Measurements from ENCODE around the gene SPHK1.

Gene SPHK1

DNA sequence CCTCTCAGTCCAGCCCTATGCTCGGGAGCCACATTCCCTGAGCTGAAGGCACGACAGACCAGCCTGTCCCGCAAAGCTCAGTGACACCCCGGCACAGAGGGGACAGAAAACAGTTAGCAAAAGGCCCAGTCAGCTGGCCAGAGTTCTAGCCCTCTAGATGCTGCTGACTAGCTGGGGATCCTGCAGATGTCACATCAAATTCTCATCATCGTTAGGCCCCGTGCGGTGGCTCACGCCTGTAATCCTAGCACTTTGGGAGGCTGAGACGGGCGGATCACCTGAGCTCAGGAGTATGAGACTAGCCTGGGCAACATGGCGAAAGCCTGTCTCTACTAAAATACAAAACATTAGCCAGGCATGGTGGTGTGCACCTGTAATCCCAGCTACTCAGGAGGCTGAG lies 51.3 kb downstream of the SPHK1 start:
- DNase-seq, result no peak
